Choroid plexus epithelial cell (primary cell): ENCODE data around the gene TMEM266.

Experiments used
- DNase-seq: peaks from one replicate; pipeline ENCODE4 v3.0.0-alpha.2; 2010; ENCODE audit warnings: low read depth
- H3K4me3 ChIP-seq: 2 replicates; pipeline ENCODE4 v1.5.1; 2011; ENCODE audit warnings: low read depth, mild to moderate bottlenecking, control low read depth, low read length, moderate library complexity
- TF ChIP-seq, protein P1 (sequence below): conservative IDR thresholded peaks from 2 replicates; pipeline ENCODE4 v1.5.1; 2011; ENCODE audit warnings: low read depth, mild to moderate bottlenecking, control low read depth, inconsistent platforms, low read length, moderate library complexity

Gene TMEM266

DNA sequence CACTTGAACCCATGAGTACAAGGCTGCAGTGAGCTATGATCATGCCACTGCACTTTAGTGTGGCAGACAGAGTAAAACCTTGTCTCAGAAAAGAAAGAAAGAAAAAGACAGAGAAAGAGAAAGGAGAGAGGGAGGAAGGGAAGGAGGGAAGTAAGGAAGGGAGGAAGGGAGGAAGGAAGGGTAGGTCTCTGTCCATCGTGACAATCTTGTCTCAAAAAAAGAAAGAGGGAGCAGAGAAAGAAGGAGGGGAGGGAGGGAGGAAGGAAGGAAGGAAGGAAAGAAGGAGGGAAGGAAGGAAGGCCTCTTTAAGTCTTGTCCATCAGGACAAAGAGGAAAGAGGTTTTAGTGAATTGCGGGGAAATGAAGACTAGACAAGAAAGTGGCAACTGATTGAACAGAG, 129.3 kb downstream of the TMEM266 start:
- TF ChIP-seq, protein P1, sequence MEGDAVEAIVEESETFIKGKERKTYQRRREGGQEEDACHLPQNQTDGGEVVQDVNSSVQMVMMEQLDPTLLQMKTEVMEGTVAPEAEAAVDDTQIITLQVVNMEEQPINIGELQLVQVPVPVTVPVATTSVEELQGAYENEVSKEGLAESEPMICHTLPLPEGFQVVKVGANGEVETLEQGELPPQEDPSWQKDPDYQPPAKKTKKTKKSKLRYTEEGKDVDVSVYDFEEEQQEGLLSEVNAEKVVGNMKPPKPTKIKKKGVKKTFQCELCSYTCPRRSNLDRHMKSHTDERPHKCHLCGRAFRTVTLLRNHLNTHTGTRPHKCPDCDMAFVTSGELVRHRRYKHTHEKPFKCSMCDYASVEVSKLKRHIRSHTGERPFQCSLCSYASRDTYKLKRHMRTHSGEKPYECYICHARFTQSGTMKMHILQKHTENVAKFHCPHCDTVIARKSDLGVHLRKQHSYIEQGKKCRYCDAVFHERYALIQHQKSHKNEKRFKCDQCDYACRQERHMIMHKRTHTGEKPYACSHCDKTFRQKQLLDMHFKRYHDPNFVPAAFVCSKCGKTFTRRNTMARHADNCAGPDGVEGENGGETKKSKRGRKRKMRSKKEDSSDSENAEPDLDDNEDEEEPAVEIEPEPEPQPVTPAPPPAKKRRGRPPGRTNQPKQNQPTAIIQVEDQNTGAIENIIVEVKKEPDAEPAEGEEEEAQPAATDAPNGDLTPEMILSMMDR = no peak
- H3K4me3 ChIP-seq = no peak overlapping the region
- no peak for DNase-seq

DNA sequence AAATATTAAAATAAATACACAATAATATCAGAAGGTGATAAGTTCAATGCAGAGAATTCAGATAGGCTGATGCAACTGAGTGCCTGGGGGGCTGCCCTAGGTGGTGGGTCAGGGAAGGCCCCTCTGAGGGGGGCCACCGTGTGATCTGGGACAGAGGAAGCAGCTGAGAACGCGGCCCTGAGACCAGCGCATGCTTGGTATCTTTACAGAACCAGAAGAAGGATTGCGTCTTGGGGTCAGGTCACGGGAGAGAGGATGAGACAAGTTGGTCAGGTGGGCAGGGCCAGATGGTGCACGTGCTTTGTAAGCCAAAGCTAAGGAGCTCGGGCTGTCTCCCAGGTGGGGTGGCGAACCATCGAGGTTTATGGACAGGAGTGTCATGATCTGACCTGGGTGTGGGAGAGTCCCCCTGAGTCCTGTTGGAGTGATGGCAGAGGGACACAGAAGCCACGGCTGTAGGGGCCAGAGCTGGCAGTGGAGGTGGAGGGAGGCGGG, 130.3 kb downstream of the TMEM266 start:
- no peak overlapping the region for H3K4me3 ChIP-seq
- DNase-seq = no peak
- TF ChIP-seq, protein P1 = no peak

DNA sequence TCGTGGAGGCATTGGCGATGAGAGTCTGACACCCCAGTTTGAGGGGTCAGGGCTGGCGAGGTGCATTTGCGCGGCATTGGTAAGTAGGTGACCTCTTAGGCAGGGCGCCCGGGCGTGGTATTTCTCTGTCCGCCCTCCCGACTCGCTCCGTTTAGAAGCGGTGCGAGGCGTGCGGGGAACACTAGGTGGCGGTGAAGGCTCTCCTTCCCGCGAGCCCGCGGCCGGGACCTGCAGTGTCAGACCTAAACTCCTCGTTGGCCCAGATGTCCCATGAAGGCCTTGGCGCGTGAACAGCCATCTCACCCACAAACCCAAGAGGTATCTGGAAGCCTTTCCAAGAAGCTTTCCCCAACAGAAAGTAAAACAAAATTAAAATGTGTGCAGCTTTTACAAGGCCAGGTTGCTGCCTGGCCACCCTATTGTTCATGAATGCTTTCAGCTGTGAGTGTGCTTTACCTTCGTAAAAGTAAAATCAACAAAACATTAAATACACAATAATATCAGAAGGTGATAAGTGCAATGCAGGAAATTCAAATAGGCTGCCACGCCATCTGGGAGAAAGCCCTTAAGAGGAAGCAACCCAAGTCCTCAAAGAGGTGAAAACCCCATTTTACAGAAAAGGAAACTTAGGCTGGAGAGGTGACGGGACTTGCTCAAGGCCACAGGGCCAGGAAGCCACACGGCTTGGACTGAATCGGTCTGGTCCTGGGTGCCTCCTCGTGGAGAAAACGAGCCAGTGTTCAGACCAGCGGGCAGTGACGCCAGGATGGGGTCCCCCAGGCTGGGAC, 131.2 kb downstream of the TMEM266 start:
- peak; percentile 78 for DNase-seq
- no peak overlapping the region for H3K4me3 ChIP-seq
- TF ChIP-seq, protein P1 = peak; percentile 91

DNA sequence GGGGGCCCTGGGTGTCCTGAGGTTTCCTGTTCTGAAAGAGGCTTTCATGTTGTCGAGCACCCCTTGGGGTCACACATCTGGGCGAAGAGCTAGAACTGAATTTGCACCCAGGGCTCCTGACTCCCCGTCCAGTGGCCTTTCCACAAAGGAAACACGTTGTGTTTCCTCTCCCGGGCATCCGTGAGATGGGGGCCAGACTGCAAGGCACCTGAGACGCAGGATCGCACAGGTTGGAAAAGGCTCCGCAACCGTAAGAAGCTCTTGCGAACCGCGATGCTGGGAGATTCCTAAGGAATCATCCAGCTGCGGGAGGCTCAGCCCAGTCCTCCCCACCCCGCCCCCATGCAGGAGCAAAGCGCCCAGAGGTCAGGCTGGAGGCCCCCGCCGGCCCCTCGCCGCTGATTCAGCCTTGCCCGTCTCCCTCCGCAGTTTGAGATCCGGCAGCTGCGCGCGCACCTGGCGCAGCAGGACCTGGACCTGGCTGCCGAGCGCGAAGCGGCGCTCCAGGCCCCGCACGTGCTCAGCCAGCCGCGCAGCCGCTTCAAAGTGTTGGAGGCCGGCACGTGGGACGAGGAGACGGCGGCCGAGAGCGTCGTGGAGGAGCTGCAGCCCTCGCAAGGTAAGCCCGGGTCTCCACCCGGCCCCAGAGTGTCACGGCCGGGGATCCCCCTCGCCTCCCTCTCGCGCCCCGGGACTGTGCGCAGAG, 131.9 kb downstream of the TMEM266 start:
- H3K4me3 ChIP-seq = no peak overlapping the region
- TF ChIP-seq, protein P1 = no peak
- no peak for DNase-seq

DNA sequence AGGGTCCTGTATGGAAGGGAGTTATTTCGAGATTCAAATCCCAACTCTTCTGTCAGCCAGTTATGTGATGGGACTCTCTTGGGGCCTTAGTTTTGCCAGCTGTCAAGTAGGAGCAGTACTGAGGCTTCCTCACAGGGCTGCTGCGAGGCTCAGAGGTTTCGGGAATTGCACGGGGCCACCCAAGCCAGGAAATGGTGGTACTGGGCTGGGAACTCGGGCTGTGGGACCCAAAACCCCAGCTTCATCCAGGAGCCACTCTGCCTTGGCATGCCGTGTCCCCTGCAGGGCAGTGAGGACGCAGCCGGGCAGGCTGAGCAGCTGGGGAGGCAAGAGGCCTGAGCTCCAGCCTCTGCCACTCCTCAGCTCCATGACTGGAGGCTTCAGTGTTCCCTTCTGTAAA, 132.9 kb downstream of the TMEM266 start:
- H3K4me3 ChIP-seq = no peak overlapping the region
- TF ChIP-seq, protein P1 = no peak
- no peak for DNase-seq

DNA sequence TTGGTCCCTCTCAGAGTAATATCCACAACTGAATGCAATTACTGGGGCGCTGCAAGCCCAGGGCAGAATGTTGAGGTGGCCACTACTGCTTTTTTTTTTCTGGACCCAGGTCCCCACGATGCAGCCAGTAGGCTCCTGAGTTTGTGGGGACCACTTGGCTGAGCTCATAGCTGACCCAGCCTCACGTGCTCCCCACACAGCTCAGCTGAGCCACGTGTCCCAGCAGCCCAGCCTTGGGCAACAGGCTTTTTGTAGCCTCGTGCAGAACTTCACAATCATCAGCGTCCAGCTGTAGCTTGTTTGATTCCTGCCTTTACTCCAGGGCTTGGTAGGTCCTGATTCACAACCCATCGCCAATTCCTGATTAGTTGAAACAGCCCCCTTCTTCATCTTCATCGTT, 134.1 kb downstream of the TMEM266 start:
- no peak overlapping the region for H3K4me3 ChIP-seq
- TF ChIP-seq, protein P1 = no peak

More for the DNA sequence above, 134.1 kb downstream of the TMEM266 start:
- DNase-seq = no peak
